K562 (cell line): ENCODE measurements around the gene NXN.

Source experiments
- COPS2 ChIP-seq: fragments of 450-650 bp; conservative IDR thresholded peaks from 2 replicates; pipeline ENCODE4 v1.6.1; 2016; ENCODE audit warnings: mild to moderate bottlenecking, moderate library complexity
- EZH2 ChIP-seq: IDR thresholded peaks from 2 replicates; pipeline ENCODE4 v1.6.1; 2012; ENCODE audit warnings: low read depth, mild to moderate bottlenecking, inconsistent platforms, low read length, borderline replicate concordance
- FIP1L1 ChIP-seq: fragments of 200-400 bp; formaldehyde crosslinking; IDR thresholded peaks from 2 replicates; pipeline ENCODE4 v1.6.1; 2018; ENCODE audit warnings: mild to moderate bottlenecking, low read depth, low read length; ENCODE audit not compliant: poor library complexity, severe bottlenecking
- TF ChIP-seq, protein P1 (sequence below), 2 experiments: fragments of 450-650 bp; IDR thresholded peaks; 2 replicates each; pipeline ENCODE4 v1.6.1; 2018; ENCODE audit warnings: mild to moderate bottlenecking in 2 of 2, low read depth in 1 of 2; ENCODE audit not compliant: partially characterized antibody in 2 of 2
- TF ChIP-seq, protein P2 (sequence below), 3 experiments: IDR thresholded peaks in 2 of 3; conservative IDR thresholded peaks in 1 of 3; 2 replicates each; pipeline ENCODE4 v1.5.1; 2011 to 2012; ENCODE audit warnings: low read length in 3 of 3, mild to moderate bottlenecking in 3 of 3, control low read depth in 2 of 3, improper control_type of control experiment in 1 of 3, inconsistent platforms in 1 of 3, low read depth in 1 of 3, mixed read lengths in 1 of 3, moderate library complexity in 1 of 3; ENCODE audit not compliant: insufficient read depth in 2 of 3

DNA sequence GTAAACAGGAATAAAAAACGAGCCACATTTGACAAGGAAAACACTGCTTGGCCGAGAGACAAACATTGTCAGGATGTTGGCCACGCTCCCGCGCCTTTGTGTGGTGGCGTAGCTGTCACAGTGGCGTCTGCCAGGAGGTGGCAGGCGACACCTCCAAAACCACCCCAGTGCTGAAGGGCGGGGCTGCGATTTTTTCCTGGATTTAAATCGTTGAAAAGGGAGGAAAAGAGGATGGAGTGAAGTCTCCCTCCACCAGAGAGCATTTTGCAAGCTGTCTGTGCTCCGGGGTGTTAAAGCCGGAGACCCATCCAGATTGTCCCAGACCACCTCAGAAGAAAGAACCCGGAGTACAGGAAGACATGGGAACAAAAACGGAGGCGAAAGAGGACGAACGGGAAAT lies 184.7 kb downstream of the NXN start:
- no peak for TF ChIP-seq COPS2
- no peak for TF ChIP-seq EZH2
- TF ChIP-seq FIP1L1: no peak
- TF ChIP-seq, protein P1, sequence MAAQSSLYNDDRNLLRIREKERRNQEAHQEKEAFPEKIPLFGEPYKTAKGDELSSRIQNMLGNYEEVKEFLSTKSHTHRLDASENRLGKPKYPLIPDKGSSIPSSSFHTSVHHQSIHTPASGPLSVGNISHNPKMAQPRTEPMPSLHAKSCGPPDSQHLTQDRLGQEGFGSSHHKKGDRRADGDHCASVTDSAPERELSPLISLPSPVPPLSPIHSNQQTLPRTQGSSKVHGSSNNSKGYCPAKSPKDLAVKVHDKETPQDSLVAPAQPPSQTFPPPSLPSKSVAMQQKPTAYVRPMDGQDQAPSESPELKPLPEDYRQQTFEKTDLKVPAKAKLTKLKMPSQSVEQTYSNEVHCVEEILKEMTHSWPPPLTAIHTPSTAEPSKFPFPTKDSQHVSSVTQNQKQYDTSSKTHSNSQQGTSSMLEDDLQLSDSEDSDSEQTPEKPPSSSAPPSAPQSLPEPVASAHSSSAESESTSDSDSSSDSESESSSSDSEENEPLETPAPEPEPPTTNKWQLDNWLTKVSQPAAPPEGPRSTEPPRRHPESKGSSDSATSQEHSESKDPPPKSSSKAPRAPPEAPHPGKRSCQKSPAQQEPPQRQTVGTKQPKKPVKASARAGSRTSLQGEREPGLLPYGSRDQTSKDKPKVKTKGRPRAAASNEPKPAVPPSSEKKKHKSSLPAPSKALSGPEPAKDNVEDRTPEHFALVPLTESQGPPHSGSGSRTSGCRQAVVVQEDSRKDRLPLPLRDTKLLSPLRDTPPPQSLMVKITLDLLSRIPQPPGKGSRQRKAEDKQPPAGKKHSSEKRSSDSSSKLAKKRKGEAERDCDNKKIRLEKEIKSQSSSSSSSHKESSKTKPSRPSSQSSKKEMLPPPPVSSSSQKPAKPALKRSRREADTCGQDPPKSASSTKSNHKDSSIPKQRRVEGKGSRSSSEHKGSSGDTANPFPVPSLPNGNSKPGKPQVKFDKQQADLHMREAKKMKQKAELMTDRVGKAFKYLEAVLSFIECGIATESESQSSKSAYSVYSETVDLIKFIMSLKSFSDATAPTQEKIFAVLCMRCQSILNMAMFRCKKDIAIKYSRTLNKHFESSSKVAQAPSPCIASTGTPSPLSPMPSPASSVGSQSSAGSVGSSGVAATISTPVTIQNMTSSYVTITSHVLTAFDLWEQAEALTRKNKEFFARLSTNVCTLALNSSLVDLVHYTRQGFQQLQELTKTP (IDR thresholded peaks at IDR 0.05; ENCODE audit: low read depth in 1 of 2, partially characterized antibody in 2 of 2): no peak
- TF ChIP-seq, protein P2, sequence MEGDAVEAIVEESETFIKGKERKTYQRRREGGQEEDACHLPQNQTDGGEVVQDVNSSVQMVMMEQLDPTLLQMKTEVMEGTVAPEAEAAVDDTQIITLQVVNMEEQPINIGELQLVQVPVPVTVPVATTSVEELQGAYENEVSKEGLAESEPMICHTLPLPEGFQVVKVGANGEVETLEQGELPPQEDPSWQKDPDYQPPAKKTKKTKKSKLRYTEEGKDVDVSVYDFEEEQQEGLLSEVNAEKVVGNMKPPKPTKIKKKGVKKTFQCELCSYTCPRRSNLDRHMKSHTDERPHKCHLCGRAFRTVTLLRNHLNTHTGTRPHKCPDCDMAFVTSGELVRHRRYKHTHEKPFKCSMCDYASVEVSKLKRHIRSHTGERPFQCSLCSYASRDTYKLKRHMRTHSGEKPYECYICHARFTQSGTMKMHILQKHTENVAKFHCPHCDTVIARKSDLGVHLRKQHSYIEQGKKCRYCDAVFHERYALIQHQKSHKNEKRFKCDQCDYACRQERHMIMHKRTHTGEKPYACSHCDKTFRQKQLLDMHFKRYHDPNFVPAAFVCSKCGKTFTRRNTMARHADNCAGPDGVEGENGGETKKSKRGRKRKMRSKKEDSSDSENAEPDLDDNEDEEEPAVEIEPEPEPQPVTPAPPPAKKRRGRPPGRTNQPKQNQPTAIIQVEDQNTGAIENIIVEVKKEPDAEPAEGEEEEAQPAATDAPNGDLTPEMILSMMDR (IDR thresholded peaks at IDR 0.05 in 2 of 3, conservative IDR thresholded peaks at IDR 0.05 in 1 of 3; ENCODE audit: insufficient read depth in 2 of 3, low read depth in 1 of 3, low read length in 3 of 3): peak; percentile 76 to 81 (median 77)
